ENCODE results near the gene POU2AF3.

GRCh38 chr11:111335549-111335948 lies 37.2 kb downstream of the POU2AF3 start:
- no peak for TF ChIP-seq CTCF (conservative IDR thresholded peaks at IDR 0.05 in 1 of 2, IDR thresholded peaks at IDR 0.05 in 1 of 2; ENCODE audit: low read depth in 1 of 2, low read length in 2 of 2)
- TF ChIP-seq EZH2 (IDR thresholded peaks at IDR 0.05; ENCODE audit: low read length, missing control alignments): no peak

Data from fibroblast of lung (primary cell).